AG04449 (cell line): ENCODE data around the gene BRSK2.
"Not testable (repeated sequence)": the region's sequence is repeated elsewhere in the genome, so short reads cannot be mapped to it uniquely, and the experiment has no call there.

ENCODE experiments used
- CTCF ChIA-PET: fragments of 350-600 bp; formaldehyde crosslinking; extraction: SDS; loops from one replicate; lab custom pipeline; 2021; ENCODE audit warnings: antibody characterized with exemption; lab: Yijun Ruan, JAX
- POLR2A ChIA-PET: fragments of 400-600, 350-600 bp; formaldehyde crosslinking; extraction: SDS; loops from one replicate; lab custom pipeline; 2020; ENCODE audit warnings: antibody characterized with exemption, inconsistent platforms; lab: Yijun Ruan, JAX
- DNase-seq: peaks from one replicate; pipeline ENCODE4 v3.0.0-alpha.2; 2010; ENCODE audit warnings: low read depth, low spot score
- H3K4me3 ChIP-seq: 2 replicates; pipeline ENCODE4 v1.5.1; 2011; ENCODE audit warnings: low read depth, mild to moderate bottlenecking, control low read depth, low read length
- TF ChIP-seq, protein P1 (sequence below): IDR thresholded peaks from one replicate; pipeline ENCODE4 v1.5.1; 2011; ENCODE audit warnings: mild to moderate bottlenecking, moderate library complexity, low read length, control low read depth, inconsistent platforms; ENCODE audit not compliant: insufficient read depth; ENCODE audit errors: missing control alignments

The BRSK2 gene

DNA sequence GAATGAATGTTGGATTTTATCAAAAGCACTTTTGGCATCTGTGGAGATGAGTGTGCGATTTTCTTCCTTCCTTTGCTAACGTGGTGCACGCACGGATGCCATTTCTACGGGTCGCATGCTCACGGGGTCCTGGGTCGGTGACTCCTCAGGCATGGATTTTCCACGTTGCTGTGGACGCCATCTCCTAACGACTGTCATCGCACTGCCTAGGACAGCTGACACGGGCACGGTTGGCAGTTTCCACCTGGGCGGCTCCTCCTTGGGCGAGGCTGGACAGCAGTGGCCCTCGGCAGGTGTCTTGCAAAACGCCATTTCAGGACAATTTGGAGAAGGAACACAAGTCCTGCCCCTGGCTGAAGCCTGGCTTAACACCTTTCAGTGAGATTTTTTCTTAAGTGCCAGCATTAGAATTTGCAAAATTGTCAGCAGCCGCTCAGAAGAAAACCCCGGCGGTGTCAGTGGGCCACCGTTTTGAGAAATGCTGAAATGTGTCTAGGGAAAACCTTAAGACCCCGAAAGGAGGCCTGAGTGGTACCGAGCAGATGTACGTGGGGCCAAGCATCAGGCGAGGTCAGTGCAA, 45.6 kb upstream of the BRSK2 start:
- no peak overlapping the region for H3K4me3 ChIP-seq
- no peak for DNase-seq
- TF ChIP-seq, protein P1, sequence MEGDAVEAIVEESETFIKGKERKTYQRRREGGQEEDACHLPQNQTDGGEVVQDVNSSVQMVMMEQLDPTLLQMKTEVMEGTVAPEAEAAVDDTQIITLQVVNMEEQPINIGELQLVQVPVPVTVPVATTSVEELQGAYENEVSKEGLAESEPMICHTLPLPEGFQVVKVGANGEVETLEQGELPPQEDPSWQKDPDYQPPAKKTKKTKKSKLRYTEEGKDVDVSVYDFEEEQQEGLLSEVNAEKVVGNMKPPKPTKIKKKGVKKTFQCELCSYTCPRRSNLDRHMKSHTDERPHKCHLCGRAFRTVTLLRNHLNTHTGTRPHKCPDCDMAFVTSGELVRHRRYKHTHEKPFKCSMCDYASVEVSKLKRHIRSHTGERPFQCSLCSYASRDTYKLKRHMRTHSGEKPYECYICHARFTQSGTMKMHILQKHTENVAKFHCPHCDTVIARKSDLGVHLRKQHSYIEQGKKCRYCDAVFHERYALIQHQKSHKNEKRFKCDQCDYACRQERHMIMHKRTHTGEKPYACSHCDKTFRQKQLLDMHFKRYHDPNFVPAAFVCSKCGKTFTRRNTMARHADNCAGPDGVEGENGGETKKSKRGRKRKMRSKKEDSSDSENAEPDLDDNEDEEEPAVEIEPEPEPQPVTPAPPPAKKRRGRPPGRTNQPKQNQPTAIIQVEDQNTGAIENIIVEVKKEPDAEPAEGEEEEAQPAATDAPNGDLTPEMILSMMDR: no peak
- ChIA-PET CTCF (no interaction called here), POLR2A (no interaction called here)

DNA sequence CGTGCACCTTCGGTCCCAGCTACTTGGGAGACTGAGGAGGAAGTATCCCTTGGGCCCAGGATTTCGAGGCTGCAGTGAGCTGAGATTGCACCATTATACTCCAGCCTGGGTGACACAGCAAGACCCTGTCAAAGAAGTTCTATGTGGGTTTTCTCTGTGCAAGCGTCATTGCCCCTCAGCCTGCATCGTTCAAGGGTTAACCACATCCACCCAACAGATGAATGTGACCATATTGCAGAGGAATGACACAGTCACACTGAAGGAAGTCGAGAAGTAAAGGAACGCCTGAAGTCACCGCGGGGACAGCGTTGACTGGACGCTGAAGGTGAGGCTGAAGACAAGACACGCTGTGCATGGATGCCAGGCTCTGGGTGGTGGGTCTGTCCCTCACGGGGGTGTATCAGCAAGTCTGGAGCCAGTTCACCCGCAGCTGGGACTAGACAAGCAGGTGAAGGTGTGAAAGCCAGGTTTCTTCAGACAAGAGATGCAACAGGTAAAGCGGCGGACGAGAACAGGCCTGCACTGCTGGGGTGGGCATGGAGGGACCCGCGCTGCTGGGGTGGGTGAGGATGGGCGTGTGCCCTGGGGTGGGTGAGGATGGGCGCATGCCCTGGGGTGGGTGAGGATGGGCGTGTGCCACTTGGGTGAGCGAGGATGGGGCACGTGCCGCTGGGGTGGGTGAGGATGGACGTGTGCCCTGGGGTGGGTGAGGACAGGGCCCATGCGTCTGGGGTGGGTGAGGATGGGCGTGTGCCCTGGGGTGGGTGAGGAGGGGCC, 43.8 kb upstream of the BRSK2 start:
- H3K4me3 ChIP-seq: no peak overlapping the region
- ChIA-PET POLR2A (no interaction called here), CTCF (no interaction called here)
- DNase-seq: no peak
- TF ChIP-seq, protein P1: no peak

DNA sequence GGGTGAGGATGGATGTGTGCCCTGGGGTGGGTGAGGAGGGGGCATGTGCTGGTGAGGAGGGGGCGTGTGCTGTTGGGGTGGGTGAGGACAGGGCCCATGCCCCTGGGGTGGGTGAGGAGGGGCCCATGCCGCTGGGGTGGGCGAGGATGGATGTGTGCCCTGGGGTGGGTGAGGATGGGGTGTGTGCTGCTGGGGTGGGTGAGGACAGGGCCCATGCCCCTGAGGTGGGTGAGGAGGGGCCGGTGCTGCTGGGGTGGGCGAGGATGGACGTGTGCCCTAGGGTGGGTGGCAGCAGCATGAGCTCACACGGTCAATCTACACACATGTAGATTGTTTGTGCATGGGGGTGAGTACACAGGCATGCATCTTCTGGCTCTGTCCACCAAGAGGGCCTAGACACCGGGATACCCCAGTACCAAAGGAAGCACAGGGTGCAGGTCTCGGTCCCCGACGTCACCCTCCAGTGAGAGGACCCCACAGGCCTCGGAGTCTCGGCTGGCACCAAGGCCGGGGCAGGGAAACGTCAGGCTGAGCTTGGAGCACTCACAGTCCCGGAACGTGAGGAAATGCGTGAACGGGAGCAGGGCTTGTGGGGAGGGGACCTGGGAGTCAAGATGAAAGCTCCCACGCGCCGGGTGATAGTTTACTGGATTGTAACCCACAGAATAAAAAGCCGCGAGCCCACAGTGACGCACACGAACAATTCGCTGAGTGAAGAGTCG, 42.9 kb upstream of the BRSK2 start:
- ChIA-PET POLR2A (no interaction called here), CTCF (no interaction called here)
- TF ChIP-seq, protein P1: no peak
- DNase-seq: no peak
- no peak overlapping the region for H3K4me3 ChIP-seq

DNA sequence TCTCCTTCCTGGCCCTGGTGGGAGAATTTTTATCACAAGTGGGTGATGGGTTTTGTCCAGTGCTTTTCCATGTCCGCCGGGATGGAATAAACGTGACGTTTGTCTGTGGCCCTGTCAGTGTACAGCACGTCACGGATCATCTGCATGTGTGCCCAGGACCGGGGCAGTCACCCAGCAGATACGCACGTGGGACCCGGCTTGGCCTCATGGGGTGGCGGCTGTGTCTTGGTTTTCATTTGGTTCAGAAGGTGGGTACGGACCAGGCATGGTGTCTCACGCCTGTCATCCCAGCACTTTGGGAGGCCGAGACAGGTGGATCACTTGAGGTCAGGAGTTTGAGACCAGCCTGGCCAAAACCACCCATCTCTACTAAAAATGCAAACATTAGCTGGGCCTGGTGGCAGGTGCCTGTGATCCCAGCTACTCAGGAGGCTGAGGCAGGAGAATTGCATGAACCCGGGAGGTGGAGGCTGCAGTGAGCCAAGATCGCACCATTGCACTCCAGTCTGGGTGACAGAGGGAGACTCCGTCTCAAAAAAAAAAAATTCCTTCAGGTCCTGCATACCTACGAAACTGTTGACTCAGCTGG, 42.2 kb upstream of the BRSK2 start:
- H3K4me3 ChIP-seq, CTCF ChIA-PET, DNase-seq, POLR2A ChIA-PET: not testable (repeated sequence)

DNA sequence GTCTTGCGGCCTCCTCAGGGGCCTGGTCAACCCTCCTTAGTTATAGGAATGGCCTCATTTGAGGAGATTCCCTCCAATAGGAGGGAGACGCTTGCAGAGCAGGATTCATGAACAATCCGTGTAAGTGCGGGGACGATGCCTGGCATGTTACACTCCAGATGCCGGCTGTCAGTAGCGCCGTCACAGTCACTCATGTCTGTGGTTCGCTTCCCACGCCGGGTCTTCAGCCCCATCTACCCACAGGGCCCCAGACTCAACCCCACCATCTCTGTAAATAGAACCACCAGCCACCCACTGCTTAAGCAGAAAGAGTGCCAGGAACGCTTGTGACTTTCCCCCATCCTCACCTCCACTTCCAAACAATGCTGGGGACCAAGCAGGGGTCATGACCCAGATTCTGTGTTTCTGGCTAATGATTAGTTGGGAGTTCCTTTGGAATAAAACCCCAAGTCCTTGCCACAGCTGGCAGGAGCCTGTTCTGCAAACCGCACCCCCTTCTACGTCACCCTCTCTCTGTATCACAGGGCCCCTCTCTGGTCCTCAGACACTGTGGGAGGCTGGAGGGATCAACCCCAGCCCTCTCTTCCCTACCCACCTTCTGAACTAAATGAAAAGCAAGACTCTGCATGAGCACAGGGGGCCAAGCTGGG, 41.5 kb upstream of the BRSK2 start:
- CTCF ChIA-PET: no interaction called here
- no peak overlapping the region for H3K4me3 ChIP-seq
- POLR2A ChIA-PET: no interaction called here
- DNase-seq: no peak
- TF ChIP-seq, protein P1: no peak

DNA sequence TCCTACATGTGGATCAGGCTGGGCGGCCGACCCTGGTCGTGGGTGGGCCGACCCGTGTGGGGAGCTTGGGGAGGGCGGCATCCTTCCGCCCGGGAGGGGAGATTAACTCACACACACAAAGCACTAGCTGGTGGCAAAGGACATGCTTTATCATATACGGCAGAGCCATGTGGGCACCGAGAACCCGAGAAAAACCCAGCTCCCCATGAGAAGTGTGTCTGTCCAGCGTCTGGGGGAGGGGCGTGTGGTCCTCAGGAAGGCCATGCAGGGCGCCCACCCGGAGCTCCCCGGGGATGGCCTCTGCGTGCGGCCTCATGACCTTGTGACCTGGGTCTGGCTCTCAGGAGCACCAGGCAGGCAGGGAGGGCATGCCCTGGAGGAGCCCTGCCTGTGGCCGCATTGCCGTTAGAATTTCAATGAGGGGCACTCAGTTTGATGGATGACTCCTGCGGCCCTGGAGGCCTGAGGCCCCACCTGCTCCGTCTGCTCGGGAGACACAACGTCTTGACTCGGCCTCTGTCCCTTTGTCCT, 40.9 kb upstream of the BRSK2 start:
- POLR2A ChIA-PET: no interaction called here
- no peak for DNase-seq
- CTCF ChIA-PET: no interaction called here
- H3K4me3 ChIP-seq: no peak overlapping the region
- TF ChIP-seq, protein P1: no peak
